Measurements from ENCODE around the gene PTTG1IP.
"Not testable (repeated sequence)": the region's sequence is repeated elsewhere in the genome, so short reads cannot be mapped to it uniquely, and the experiment has no call there.

The PTTG1IP gene

GRCh38 chr21:44873356-44874239 is at the start of gene PTTG1IP:
TSS of gene PTTG1IP (minus strand) at chr21:44873690. CDS start at chr21:44873616, 74 bp downstream.
- DNase-seq (ENCODE audit: low spot score) = peak; percentile 100

- DNase-seq (ENCODE audit: low spot score) = no peak
Observed at GRCh38 chr21:44921928-44922327, 48.4 kb upstream of the PTTG1IP start.

GRCh38 chr21:44920694-44921604 is 47.5 kb upstream of the PTTG1IP start, which contains the start of gene ITGB2:
TSS of gene ITGB2 (minus strand) at chr21:44920899. CDS start at chr21:44910782, 10,117 bp downstream.
- no peak for DNase-seq (ENCODE audit: low spot score)

GRCh38 chr21:44919913-44920693 is 46.6 kb upstream of the PTTG1IP start:
- no peak for DNase-seq (ENCODE audit: low spot score)

- DNase-seq (ENCODE audit: low spot score) = no peak
Observed at GRCh38 chr21:44919111-44919912, 45.8 kb upstream of the PTTG1IP start.

- no peak for DNase-seq (ENCODE audit: low spot score)
Observed at GRCh38 chr21:44918581-44919033, 45.1 kb upstream of the PTTG1IP start.

- no peak for DNase-seq (ENCODE audit: low spot score)
Observed at GRCh38 chr21:44918107-44918470, 44.6 kb upstream of the PTTG1IP start.

- no peak for DNase-seq (ENCODE audit: low spot score)
Observed at GRCh38 chr21:44917446-44918106, 44.1 kb upstream of the PTTG1IP start.

GRCh38 chr21:44916965-44917364 is 43.5 kb upstream of the PTTG1IP start:
- DNase-seq (ENCODE audit: low spot score) = no peak

GRCh38 chr21:44914176-44914874 is 40.8 kb upstream of the PTTG1IP start:
- no peak for DNase-seq (ENCODE audit: low spot score)

GRCh38 chr21:44913425-44914175 is 40.1 kb upstream of the PTTG1IP start:
- no peak for DNase-seq (ENCODE audit: low spot score)

- not testable (repeated sequence) for DNase-seq (ENCODE audit: low spot score)
Observed at GRCh38 chr21:44912506-44913412, 39.3 kb upstream of the PTTG1IP start.

GRCh38 chr21:44912158-44912473 is 38.6 kb upstream of the PTTG1IP start:
- DNase-seq (ENCODE audit: low spot score) = no peak

- peak; percentile 95 for DNase-seq (ENCODE audit: low spot score)
Observed at GRCh38 chr21:44911384-44912157, 38.1 kb upstream of the PTTG1IP start.

- DNase-seq (ENCODE audit: low spot score) = no peak
Observed at GRCh38 chr21:44911068-44911383, 37.5 kb upstream of the PTTG1IP start.

GRCh38 chr21:44910229-44911067 is 37.0 kb upstream of the PTTG1IP start:
- DNase-seq (ENCODE audit: low spot score) = no peak

- no peak for DNase-seq (ENCODE audit: low spot score)
Observed at GRCh38 chr21:44909719-44910118, 36.2 kb upstream of the PTTG1IP start.
